ENCODE measurements around the gene MAP4K1. TPM values are rescaled to one million over a fixed set of nuclear protein-coding genes. Genes with fewer than 3 reads are reported as not detected.

MAP4K1 gene
- total RNA-seq, 1 donor from 2014 or later, result 1.7 TPM

GRCh38 chr19:38550376-38550775, 67.4 kb downstream of the MAP4K1 start:
- Mint-ChIP-seq H3K4me1 (ENCODE audit: low read depth, unreplicated experiment) (no peaks in the 10 kb centered on the region), H3K9me3 (ENCODE audit: unreplicated experiment) (no peaks in the 10 kb centered on the region), H3K4me3 (ENCODE audit: unreplicated experiment) (no peak overlapping the region), H3K36me3 (ENCODE audit: low read depth, unreplicated experiment) (no peaks in the 10 kb centered on the region), H3K27me3 (ENCODE audit: low read depth, unreplicated experiment) (no peaks in the 10 kb centered on the region), H3K27ac (ENCODE audit: unreplicated experiment) (no peak overlapping the region)
- FAIRE-seq, result no peak
- Histone ChIP-seq H3K36me3 (ENCODE audit: insufficient read depth, low read length) (no peaks in the 10 kb centered on the region), H3K9me3 (ENCODE audit: insufficient read depth, low read depth, low read length) (no peaks in the 10 kb centered on the region), H2AFZ (ENCODE audit: low read depth, low read length) (no peak overlapping the region), H3K4me2 (ENCODE audit: low read length) (no peak overlapping the region), H3K27ac (ENCODE audit: low read depth, low read length) (no peak overlapping the region), H3K27me3 (ENCODE audit: insufficient read depth, low read length) (peaks cover 4% of the 10 kb centered on the region), H3K4me3 (ENCODE audit: insufficient read depth, low read depth, low read length) (no peak overlapping the region), H3K9ac (ENCODE audit: low read length) (no peak overlapping the region), H3K79me2 (ENCODE audit: insufficient read depth, low read length) (no peaks in the 10 kb centered on the region), H4K20me1 (ENCODE audit: insufficient read depth, low read length) (no peaks in the 10 kb centered on the region), H3K4me1 (ENCODE audit: insufficient read depth, low read length) (no peaks in the 10 kb centered on the region)
- DNase-seq (ENCODE audit: low read depth), result no peak
- TF ChIP-seq EZH2 (IDR thresholded peaks at IDR 0.05; ENCODE audit: insufficient read depth, low read length), result no peak
- no peak for TF ChIP-seq CTCF (IDR thresholded peaks at IDR 0.05; ENCODE audit: insufficient read depth, low read depth, low read length)

GRCh38 chr19:38549942-38550341, 67.8 kb downstream of the MAP4K1 start:
- H3K9ac ChIP-seq (ENCODE audit: low read length), result no peak overlapping the region
- no peaks in the 10 kb centered on the region for H3K9me3 ChIP-seq (ENCODE audit: insufficient read depth, low read depth, low read length)
- FAIRE-seq (no peak), DNase-seq (ENCODE audit: low read depth) (no peak)
- H4K20me1 ChIP-seq (ENCODE audit: insufficient read depth, low read length), result no peaks in the 10 kb centered on the region
- H3K27ac ChIP-seq (ENCODE audit: low read depth, low read length), result no peak overlapping the region
- H2AFZ ChIP-seq (ENCODE audit: low read depth, low read length), result no peak overlapping the region
- Mint-ChIP-seq H3K4me3 (ENCODE audit: unreplicated experiment) (no peak overlapping the region), H3K9me3 (ENCODE audit: unreplicated experiment) (no peaks in the 10 kb centered on the region), H3K36me3 (ENCODE audit: low read depth, unreplicated experiment) (no peaks in the 10 kb centered on the region), H3K4me1 (ENCODE audit: low read depth, unreplicated experiment) (peaks cover 2% of the 10 kb centered on the region), H3K27me3 (ENCODE audit: low read depth, unreplicated experiment) (no peaks in the 10 kb centered on the region), H3K27ac (ENCODE audit: unreplicated experiment) (no peak overlapping the region)
- no peaks in the 10 kb centered on the region for H3K79me2 ChIP-seq (ENCODE audit: insufficient read depth, low read length)
- H3K27me3 ChIP-seq (ENCODE audit: insufficient read depth, low read length), result peaks cover 4% of the 10 kb centered on the region
- no peaks in the 10 kb centered on the region for H3K4me1 ChIP-seq (ENCODE audit: insufficient read depth, low read length)
- TF ChIP-seq EZH2 (IDR thresholded peaks at IDR 0.05; ENCODE audit: insufficient read depth, low read length) (no peak), CTCF (IDR thresholded peaks at IDR 0.05; ENCODE audit: insufficient read depth, low read depth, low read length) (no peak)
- no peaks in the 10 kb centered on the region for H3K36me3 ChIP-seq (ENCODE audit: insufficient read depth, low read length)
- no peak overlapping the region for H3K4me3 ChIP-seq (ENCODE audit: insufficient read depth, low read depth, low read length)
- no peak overlapping the region for H3K4me2 ChIP-seq (ENCODE audit: low read length)

DNA sequence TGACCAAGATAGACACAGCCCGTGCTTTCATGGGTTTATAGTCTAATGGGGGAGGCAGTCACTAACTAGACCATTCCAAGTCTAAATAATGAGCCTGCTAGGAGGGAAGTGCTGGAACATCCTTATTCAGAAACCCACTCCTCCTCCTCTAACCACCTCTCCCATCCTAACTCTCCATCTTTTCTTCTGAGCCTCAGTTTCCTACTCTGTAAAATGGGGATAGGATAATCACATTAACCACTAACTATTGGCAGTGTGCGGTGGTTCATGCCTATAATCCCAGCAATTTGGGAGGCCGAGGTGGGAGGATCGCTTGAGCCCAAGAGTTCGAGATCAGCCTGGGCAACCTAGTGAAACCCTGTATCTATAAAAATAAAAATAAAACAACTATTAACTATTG, 68.7 kb downstream of the MAP4K1 start:
- H3K4me3 Mint-ChIP-seq (ENCODE audit: unreplicated experiment), result no peak overlapping the region
- Histone ChIP-seq H3K27me3 (ENCODE audit: insufficient read depth, low read length) (peaks cover 4% of the 10 kb centered on the region), H3K36me3 (ENCODE audit: insufficient read depth, low read length) (no peaks in the 10 kb centered on the region), H3K79me2 (ENCODE audit: insufficient read depth, low read length) (no peaks in the 10 kb centered on the region), H3K4me3 (ENCODE audit: insufficient read depth, low read depth, low read length) (no peak overlapping the region), H3K4me2 (ENCODE audit: low read length) (no peak overlapping the region), H2AFZ (ENCODE audit: low read depth, low read length) (no peak overlapping the region), H3K4me1 (ENCODE audit: insufficient read depth, low read length) (peaks cover 7% of the 10 kb centered on the region), H3K9me3 (ENCODE audit: insufficient read depth, low read depth, low read length) (no peaks in the 10 kb centered on the region), H3K9ac (ENCODE audit: low read length) (no peak overlapping the region), H4K20me1 (ENCODE audit: insufficient read depth, low read length) (no peaks in the 10 kb centered on the region), H3K27ac (ENCODE audit: low read depth, low read length) (no peak overlapping the region)
- no peaks in the 10 kb centered on the region for H3K36me3 Mint-ChIP-seq (ENCODE audit: low read depth, unreplicated experiment)
- no peak for DNase-seq (ENCODE audit: low read depth)
- H3K27ac Mint-ChIP-seq (ENCODE audit: unreplicated experiment), result no peak overlapping the region
- H3K4me1 Mint-ChIP-seq (ENCODE audit: low read depth, unreplicated experiment), result peaks cover 5% of the 10 kb centered on the region
- H3K9me3 Mint-ChIP-seq (ENCODE audit: unreplicated experiment), result no peaks in the 10 kb centered on the region
- TF ChIP-seq CTCF (IDR thresholded peaks at IDR 0.05; ENCODE audit: insufficient read depth, low read depth, low read length), result no peak
- no peak for TF ChIP-seq EZH2 (IDR thresholded peaks at IDR 0.05; ENCODE audit: insufficient read depth, low read length)
- FAIRE-seq, result no peak
- H3K27me3 Mint-ChIP-seq (ENCODE audit: low read depth, unreplicated experiment), result no peaks in the 10 kb centered on the region

Measured in astrocyte (in vitro differentiated cells and primary cell).